Breast epithelium (tissue), 3 donors: ENCODE measurements around the gene ADIPOQ.

Experiments used
- CTCF ChIP-seq, 3 donors: fragments of 450-650 bp; IDR thresholded peaks; one replicate each; pipeline ENCODE4 v1.5.1; 2016 to 2017; ENCODE audit warnings: antibody characterized with exemption in 3 of 3, mild to moderate bottlenecking in 3 of 3, moderate library complexity in 3 of 3
- POLR2A ChIP-seq: fragments of 450-650 bp; IDR thresholded peaks from one replicate; pipeline ENCODE4 v1.6.1; 2016; ENCODE audit warnings: antibody characterized with exemption, mild to moderate bottlenecking, moderate library complexity
- POLR2AphosphoS5 ChIP-seq, 3 donors: sonication (generic); formaldehyde crosslinking; IDR thresholded peaks; one replicate each; pipeline ENCODE4 v1.6.1; 2017; ENCODE audit warnings: antibody characterized with exemption in 3 of 3

GRCh38 chr3:186826410-186826975 lies 16.0 kb upstream of the ADIPOQ start:
- TF ChIP-seq CTCF (IDR thresholded peaks at IDR 0.05) (no peak), POLR2AphosphoS5 (IDR thresholded peaks at IDR 0.05) (no peak), POLR2A (no peak)
